H1 (cell line): ENCODE measurements around the gene STAG2. TPM values are rescaled to one million over a fixed set of nuclear protein-coding genes. Genes with fewer than 3 reads are reported as not detected.

Experiments used
- CTCF ChIA-PET: fragments of 300-600 bp; sonication (Branson Sonifier 250); formaldehyde crosslinking; loops from one replicate; lab custom pipeline; 2021; ENCODE audit not compliant: partially characterized antibody; lab: Charles Lee
- POLR2A ChIA-PET: fragments of 300-600 bp; sonication (Branson Sonifier 250); formaldehyde crosslinking; loops from one replicate; lab custom pipeline; 2021; ENCODE audit warnings: inconsistent platforms; ENCODE audit not compliant: partially characterized antibody; lab: Charles Lee
- DNase-seq, 2 experiments: peaks; one replicate each; pipeline versions ENCODE4 v3.0.0 to v3.0.0-alpha.2; 2010 to 2022; ENCODE audit warnings: low spot score in 2 of 2, low read depth in 1 of 2, mixed read lengths in 1 of 2
- FAIRE-seq: peaks from 2 replicates; lab custom pipeline; 2011; peaks lifted over from hg19 to GRCh38; lab: Jason Lieb, UNC
- H2AFZ ChIP-seq: 2 replicates; pipeline ENCODE4 v1.8.1; 2012; ENCODE audit warnings: low read length, inconsistent platforms
- H2AK5ac ChIP-seq: 2 replicates; pipeline ENCODE4 v1.6.1; 2013; ENCODE audit warnings: low read depth, low read length
- H2BK120ac ChIP-seq: replicated peaks from 2 replicates; pipeline ENCODE3; 2013; ENCODE audit warnings: low read depth, low read length, inconsistent platforms
- H2BK12ac ChIP-seq: 2 replicates; pipeline ENCODE4 v1.6.1; 2013; ENCODE audit warnings: low read depth, low read length
- H2BK15ac ChIP-seq: 2 replicates; pipeline ENCODE4 v1.6.1; 2013; ENCODE audit warnings: low read length
- H2BK20ac ChIP-seq: 2 replicates; pipeline ENCODE4 v1.6.1; 2013; ENCODE audit warnings: low read length
- H2BK5ac ChIP-seq: 2 replicates; pipeline ENCODE4 v1.6.1; 2013; ENCODE audit warnings: low read depth, low read length
- H3K14ac ChIP-seq: 2 replicates; pipeline ENCODE4 v1.6.1; 2013; ENCODE audit warnings: inconsistent platforms; ENCODE audit not compliant: insufficient read length
- H3K18ac ChIP-seq: 2 replicates; pipeline ENCODE4 v1.6.1; 2013; ENCODE audit warnings: low read length; ENCODE audit errors: extremely low read depth
- H3K23ac ChIP-seq: 2 replicates; pipeline ENCODE4 v1.6.1; 2013; ENCODE audit warnings: inconsistent platforms; ENCODE audit not compliant: insufficient read length
- H3K23me2 ChIP-seq: 2 replicates; pipeline ENCODE4 v1.6.1; 2013; ENCODE audit warnings: low read depth, low read length
- H3K27ac ChIP-seq: 2 replicates; pipeline ENCODE4 v1.6.1; 2011; ENCODE audit warnings: low read depth, low read length, inconsistent platforms
- H3K27me3 ChIP-seq, 4 experiments: replicated peaks in 1 of 4; 1 replicate in 1 of 4; 2 replicates in 3 of 4; pipeline versions ENCODE4 v1.6.1 to v1.8.1; 2011 to 2013; ENCODE audit warnings: low read length in 3 of 4, mild to moderate bottlenecking in 3 of 4, inconsistent platforms in 2 of 4, mixed read lengths in 2 of 4, moderate library complexity in 1 of 4; ENCODE audit not compliant: control insufficient read depth in 3 of 4, insufficient read depth in 3 of 4; ENCODE audit errors: extremely low read depth in 1 of 4
- H3K36me3 ChIP-seq, 4 experiments: 2 replicates each; pipeline versions ENCODE4 v1.6.1 to v1.8.1; 2011 to 2013; ENCODE audit warnings: mild to moderate bottlenecking in 4 of 4, low read length in 3 of 4, moderate library complexity in 2 of 4, control low read depth in 1 of 4, inconsistent platforms in 1 of 4; ENCODE audit not compliant: insufficient read depth in 4 of 4, control insufficient read depth in 2 of 4
- H3K4ac ChIP-seq: replicated peaks from 2 replicates; pipeline ENCODE3; 2013; ENCODE audit warnings: low read length, low read depth, mixed read lengths, inconsistent platforms; ENCODE audit not compliant: insufficient read length
- H3K4me1 ChIP-seq, 4 experiments: replicated peaks in 1 of 4; 1 replicate in 1 of 4; 2 replicates in 3 of 4; pipeline versions ENCODE4 v1.6.1 to v1.8.1; 2011 to 2013; ENCODE audit warnings: low read length in 3 of 4, inconsistent platforms in 2 of 4, mixed read lengths in 1 of 4; ENCODE audit not compliant: insufficient read depth in 4 of 4, control insufficient read depth in 3 of 4
- H3K4me2 ChIP-seq, 2 experiments: 2 replicates each; pipeline versions ENCODE4 v1.6.1 to v1.8.1; 2011 to 2013; ENCODE audit warnings: low read depth in 2 of 2, low read length in 2 of 2, control low read depth in 1 of 2, inconsistent platforms in 1 of 2, mild to moderate bottlenecking in 1 of 2; ENCODE audit not compliant: insufficient read depth in 1 of 2
- H3K4me3 ChIP-seq, 4 experiments: fragments of 200-600, 300-600 bp in 1 of 4; sonication (generic), shearing (Covaris generic), sonication (Bioruptor Twin) in 1 of 4; 2 replicates each; pipeline versions ENCODE4 v1.5.1 to v1.8.1; 2011 to 2016; ENCODE audit warnings: low read length in 4 of 4, low read depth in 3 of 4, control low read depth in 2 of 4, inconsistent platforms in 2 of 4, mild to moderate bottlenecking in 2 of 4, mixed read lengths in 1 of 4, moderate library complexity in 1 of 4; ENCODE audit not compliant: insufficient read depth in 2 of 4; ENCODE audit errors: extremely low read depth in 1 of 4
- H3K56ac ChIP-seq: replicated peaks from 2 replicates; pipeline ENCODE3; 2013; ENCODE audit warnings: low read depth, mild to moderate bottlenecking, mixed read lengths, low read length, inconsistent platforms; ENCODE audit not compliant: insufficient read length
- H3K79me1 ChIP-seq: 2 replicates; pipeline ENCODE4 v1.6.1; 2013; ENCODE audit warnings: low read depth, low read length, control low read depth
- H3K79me2 ChIP-seq, 2 experiments: 2 replicates each; pipeline versions ENCODE4 v1.6.1 to v1.8.1; 2012 to 2013; ENCODE audit warnings: low read length in 2 of 2, mild to moderate bottlenecking in 2 of 2, inconsistent platforms in 1 of 2; ENCODE audit not compliant: insufficient read depth in 2 of 2, control insufficient read depth in 1 of 2
- H3K9ac ChIP-seq, 4 experiments: replicated peaks in 1 of 4; 1 replicate in 1 of 4; 2 replicates in 3 of 4; pipeline versions ENCODE4 v1.6.1 to v1.8.1; 2011 to 2013; ENCODE audit warnings: low read depth in 3 of 4, low read length in 3 of 4, control low read depth in 2 of 4, mild to moderate bottlenecking in 2 of 4, moderate library complexity in 2 of 4, inconsistent platforms in 1 of 4; ENCODE audit errors: extremely low read depth in 1 of 4
- H3K9me3 ChIP-seq, 2 experiments: 2 replicates each; pipeline versions ENCODE4 v1.6.1 to v1.8.1; 2012 to 2013; ENCODE audit warnings: mild to moderate bottlenecking in 2 of 2, moderate library complexity in 2 of 2, control low read depth in 1 of 2, inconsistent platforms in 1 of 2, low read depth in 1 of 2, low read length in 1 of 2, mixed read lengths in 1 of 2; ENCODE audit not compliant: insufficient read depth in 2 of 2
- H4K20me1 ChIP-seq, 2 experiments: replicated peaks in 1 of 2; 2 replicates each; pipeline versions ENCODE3 to v1.8.1; 2011 to 2013; ENCODE audit warnings: inconsistent platforms in 2 of 2, low read length in 2 of 2, mild to moderate bottlenecking in 1 of 2; ENCODE audit not compliant: insufficient read depth in 2 of 2, control insufficient read depth in 1 of 2
- H4K5ac ChIP-seq: 2 replicates; pipeline ENCODE4 v1.6.1; 2013; ENCODE audit warnings: low read length, low read depth, mixed read lengths, inconsistent platforms; ENCODE audit not compliant: insufficient read length
- H4K8ac ChIP-seq: 2 replicates; pipeline ENCODE4 v1.8.0; 2013; ENCODE audit warnings: mild to moderate bottlenecking, moderate library complexity, low read length, inconsistent platforms; ENCODE audit not compliant: insufficient read depth; ENCODE audit errors: extremely low read depth
- H4K91ac ChIP-seq: replicated peaks from 2 replicates; pipeline ENCODE3; 2013; ENCODE audit warnings: low read length, mixed read lengths, inconsistent platforms; ENCODE audit not compliant: insufficient read length
- CTCF ChIP-seq, 3 experiments: IDR thresholded peaks; 1 replicate in 2 of 3; 2 replicates in 1 of 3; pipeline versions ENCODE4 v1.5.1 to v1.6.1; 2011; ENCODE audit warnings: low read length in 3 of 3, mild to moderate bottlenecking in 3 of 3, inconsistent platforms in 2 of 3, low read depth in 1 of 3, moderate library complexity in 1 of 3; ENCODE audit not compliant: insufficient read depth in 1 of 3; ENCODE audit errors: control extremely low read depth in 1 of 3
- EP300 ChIP-seq, 2 experiments: IDR thresholded peaks; 1 replicate in 1 of 2; 2 replicates in 1 of 2; pipeline ENCODE4 v1.6.1; 2011 to 2012; ENCODE audit warnings: low read depth in 2 of 2, low read length in 2 of 2, mild to moderate bottlenecking in 2 of 2, borderline replicate concordance in 1 of 2, inconsistent platforms in 1 of 2, moderate library complexity in 1 of 2
- HDAC2 ChIP-seq, 2 experiments: fragments of 300-600 bp in 1 of 2; sonication (generic) in 1 of 2; IDR thresholded peaks; 2 replicates each; pipeline ENCODE4 v1.6.1; 2011 to 2012; ENCODE audit warnings: low read depth in 2 of 2, low read length in 2 of 2, mild to moderate bottlenecking in 2 of 2, moderate library complexity in 2 of 2, borderline replicate concordance in 1 of 2, inconsistent platforms in 1 of 2
- MAX ChIP-seq: IDR thresholded peaks from 2 replicates; pipeline ENCODE4 v1.6.1; 2012; ENCODE audit warnings: inconsistent platforms
- POLR2A ChIP-seq, 2 experiments: IDR thresholded peaks; 1 replicate in 1 of 2; 2 replicates in 1 of 2; pipeline ENCODE4 v1.6.1; 2011; ENCODE audit warnings: low read depth in 2 of 2, low read length in 2 of 2, mild to moderate bottlenecking in 2 of 2; ENCODE audit errors: control extremely low read depth in 1 of 2
- RAD21 ChIP-seq, 2 experiments: IDR thresholded peaks in 1 of 2; conservative IDR thresholded peaks in 1 of 2; 2 replicates each; pipeline ENCODE4 v1.6.1; 2011; ENCODE audit warnings: low read depth in 2 of 2, low read length in 2 of 2, improper control_type of control experiment in 1 of 2, inconsistent platforms in 1 of 2, mild to moderate bottlenecking in 1 of 2, moderate library complexity in 1 of 2
- SIX5 ChIP-seq: IDR thresholded peaks from 2 replicates; pipeline ENCODE4 v1.6.1; 2011; ENCODE audit warnings: mild to moderate bottlenecking, low read depth, low read length
- TEAD4 ChIP-seq: IDR thresholded peaks from 2 replicates; pipeline ENCODE4 v1.6.1; 2012; ENCODE audit warnings: low read depth, low read length, inconsistent platforms, mixed read lengths
- ZNF274 ChIP-seq: IDR thresholded peaks from 2 replicates; pipeline ENCODE4 v1.7.0; 2012; ENCODE audit warnings: low read length, borderline replicate concordance; ENCODE audit errors: extremely low read depth
- WGBS, 2 experiments: shearing (Covaris generic) in 1 of 2; methylation state at CpG; one replicate each; pipeline versions ENCODE4 v1.1.6 to v1.1.7; 2013 to 2015; ENCODE audit warnings: low lambda C conversion rate in 2 of 2, mixed read lengths in 2 of 2, inconsistent platforms in 1 of 2, low coverage in 1 of 2, missing lambda C conversion rate in 1 of 2; ENCODE audit not compliant: insufficient replicate concordance in 2 of 2, insufficient coverage in 1 of 2, insufficient read length in 1 of 2; ENCODE audit errors: extremely low coverage in 1 of 2, missing lambda C conversion rate in 1 of 2; 5-methylcytosine and 5-hydroxymethylcytosine counted together
- polyA plus RNA-seq, 7 experiments: library from polyadenylated mRNA; depleted of rRNA in 3 of 7; stranded (reverse) in 5 of 7; unstranded in 2 of 7; fragments of >200 nt in 5 of 7; fragments of 200-250 nt in 2 of 7; gene quantifications; 1 replicate in 5 of 7; 2 replicates in 1 of 7; 4 replicates in 1 of 7; pipeline versions ENCODE4 v1.2.1 to v1.2.3, GENCODE V29; 2011 to 2013; ENCODE audit warnings: missing spikeins in 2 of 7, mixed read lengths in 2 of 7
- total RNA-seq: library from RNA; stranded (reverse); fragmentation: NEBNext Ultra II Directional; extraction: Animal tissue kit (Norgen Biotek cat#: 25700); gene quantifications from 2 replicates; pipeline ENCODE4 v1.2.1, GENCODE V29; 2021

Gene STAG2
- total and polyA plus RNA-seq, 2 of the 8 experiments (the other 6 are each of a cell fraction or from before 2014, with no cell fraction given), result 20.3 to 94.9 TPM

GRCh38 chrX:124127496-124127895 is 166.0 kb downstream of the STAG2 start:
- no peak overlapping the region for H3K18ac ChIP-seq
- no peak overlapping the region for H2BK5ac ChIP-seq
- H3K14ac ChIP-seq, result no peak overlapping the region
- H3K9me3 ChIP-seq, result no peaks in the 10 kb centered on the region
- no peak overlapping the region for H3K4me3 ChIP-seq
- H3K27me3 ChIP-seq, result no peaks in the 10 kb centered on the region
- no peaks in the 10 kb centered on the region for H3K36me3 ChIP-seq
- H4K20me1 ChIP-seq, result no peaks in the 10 kb centered on the region
- no peaks in the 10 kb centered on the region for H3K79me2 ChIP-seq
- no peaks in the 10 kb centered on the region for H3K4me1 ChIP-seq
- H2BK120ac ChIP-seq, result no peak overlapping the region
- H4K8ac ChIP-seq, result no peak overlapping the region
- DNase-seq, result no peak
- H3K79me1 ChIP-seq, result no peaks in the 10 kb centered on the region
- H2BK15ac ChIP-seq, result no peak overlapping the region
- no peak overlapping the region for H3K4ac ChIP-seq
- H2BK20ac ChIP-seq, result no peak overlapping the region
- H3K27ac ChIP-seq, result no peak overlapping the region
- ChIA-PET POLR2A (interaction anchor here (0.6 kb wide), 1 partner anchor 148 kb away, joined by 3 read pairs; no protein-coding TSS in a partner anchor), CTCF (no interaction called here)
- no peaks in the 10 kb centered on the region for H3K23me2 ChIP-seq
- H2AFZ ChIP-seq, result no peak overlapping the region
- no peak overlapping the region for H3K23ac ChIP-seq
- H4K91ac ChIP-seq, result no peak overlapping the region
- 100% methylated on average over 2 of the region's 7 CpGs; no CpG with 5 or more reads in 1 of the 2 experiments for WGBS, 2 experiments
- H2AK5ac ChIP-seq, result no peak overlapping the region
- no peak overlapping the region for H3K9ac ChIP-seq
- no peak overlapping the region for H3K56ac ChIP-seq
- no peak for FAIRE-seq
- no peak overlapping the region for H4K5ac ChIP-seq
- H3K4me2 ChIP-seq, result no peak overlapping the region
- no peak overlapping the region for H2BK12ac ChIP-seq
- no peak for TF ChIP-seq POLR2A (IDR thresholded peaks at IDR 0.05; ENCODE audit: control extremely low read depth in 1 of 2, low read depth in 2 of 2, low read length in 2 of 2)
- TF ChIP-seq TEAD4, result no peak
- TF ChIP-seq SIX5, result no peak
- TF ChIP-seq HDAC2 (IDR thresholded peaks at IDR 0.05; ENCODE audit: borderline replicate concordance in 1 of 2, low read depth in 2 of 2, low read length in 2 of 2), result no peak
- TF ChIP-seq EP300 (IDR thresholded peaks at IDR 0.05; ENCODE audit: borderline replicate concordance in 1 of 2, low read depth in 2 of 2, low read length in 2 of 2), result no peak
- TF ChIP-seq RAD21 (IDR thresholded peaks at IDR 0.05 in 1 of 2, conservative IDR thresholded peaks at IDR 0.05 in 1 of 2; ENCODE audit: low read depth in 2 of 2, low read length in 2 of 2), result peak in 1 of 2 experiments; percentile 13; a peak in 1 of 4 replicates
- TF ChIP-seq MAX, result no peak
- TF ChIP-seq ZNF274, result no peak
- peak in 2 of 3 experiments; percentile 12 to 21; a peak in 1 of 4 replicates for TF ChIP-seq CTCF (IDR thresholded peaks at IDR 0.05; ENCODE audit: control extremely low read depth in 1 of 3, insufficient read depth in 1 of 3, low read depth in 1 of 3, low read length in 3 of 3)
- TF ChIP-seq, all 59 proteins: peak for 2
